ENCODE data around the gene NCOA7.

DNA sequence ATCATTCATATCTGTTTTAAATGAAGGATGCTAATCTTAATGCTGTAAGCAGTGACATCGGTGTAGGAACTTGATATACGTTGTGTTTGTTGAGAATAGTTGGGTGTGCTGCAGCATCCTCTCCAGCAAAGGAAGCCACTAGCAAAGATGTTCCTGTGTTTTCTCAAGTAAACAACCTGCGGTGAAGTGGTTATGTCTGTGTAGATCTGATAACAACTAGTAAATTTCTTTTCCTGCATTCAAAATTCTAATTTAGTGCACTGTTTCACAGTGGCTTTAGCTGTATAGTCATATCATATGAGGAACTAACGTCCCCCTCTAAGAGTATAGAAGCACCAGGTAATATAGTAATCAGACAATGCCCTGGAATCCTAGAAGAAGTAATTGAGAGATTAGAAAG is 38.7 kb downstream of the NCOA7 start:
- TF ChIP-seq CTCF (IDR thresholded peaks at IDR 0.05) (no peak), POLR2A (IDR thresholded peaks at IDR 0.05) (no peak)
